Measurements from ENCODE around the gene RANBP3L.

Gene RANBP3L

GRCh38 chr5:36215910-36216309 lies 85.8 kb downstream of the RANBP3L start:
- DNase-seq (ENCODE audit: low spot score): no peak
- TF ChIP-seq CTCF (conservative IDR thresholded peaks at IDR 0.05; ENCODE audit: low read depth): no peak
- no peak overlapping the region for H3K27ac ChIP-seq
- ChIA-PET CTCF (no interaction called here), POLR2A (ENCODE audit: low non-redundant PET) (no interaction called here)

GRCh38 chr5:36214436-36214835 lies 87.3 kb downstream of the RANBP3L start:
- ChIA-PET POLR2A (ENCODE audit: low non-redundant PET) (no interaction called here), CTCF (interaction anchor here (0.5 kb wide), 1 partner anchor 363 kb away, joined by 3 read pairs; no protein-coding TSS in a partner anchor)
- no peak overlapping the region for H3K27ac ChIP-seq
- TF ChIP-seq CTCF (conservative IDR thresholded peaks at IDR 0.05; ENCODE audit: low read depth): no peak
- no peak for DNase-seq (ENCODE audit: low spot score)

GRCh38 chr5:36209664-36210063 lies 92.0 kb downstream of the RANBP3L start:
- POLR2A ChIA-PET (ENCODE audit: low non-redundant PET): no interaction called here
- no peak for DNase-seq (ENCODE audit: low spot score)
- CTCF ChIA-PET: interaction anchor here (0.7 kb wide), 1 partner anchor 1211 kb away, joined by 4 read pairs; no protein-coding TSS in a partner anchor
- no peak overlapping the region for H3K27ac ChIP-seq
- no peak for TF ChIP-seq CTCF (conservative IDR thresholded peaks at IDR 0.05; ENCODE audit: low read depth)

- no peak for DNase-seq (ENCODE audit: low spot score)
- ChIA-PET CTCF (interaction anchor here (0.7 kb wide), 1 partner anchor 480 kb away, joined by 3 read pairs; no protein-coding TSS in a partner anchor), POLR2A (ENCODE audit: low non-redundant PET) (no interaction called here)
- TF ChIP-seq CTCF (conservative IDR thresholded peaks at IDR 0.05; ENCODE audit: low read depth): no peak
- no peak overlapping the region for H3K27ac ChIP-seq
Measured at GRCh38 chr5:36208786-36209185, 92.9 kb downstream of the RANBP3L start.

GRCh38 chr5:36206913-36207312 lies 94.8 kb downstream of the RANBP3L start:
- no peak for TF ChIP-seq CTCF (conservative IDR thresholded peaks at IDR 0.05; ENCODE audit: low read depth)
- H3K27ac ChIP-seq: no peak overlapping the region
- no peak for DNase-seq (ENCODE audit: low spot score)
- POLR2A ChIA-PET (ENCODE audit: low non-redundant PET): no interaction called here
- CTCF ChIA-PET: no interaction called here

GRCh38 chr5:36205329-36205728 lies 96.4 kb downstream of the RANBP3L start:
- ChIA-PET POLR2A (ENCODE audit: low non-redundant PET) (no interaction called here), CTCF (interaction anchor here (0.6 kb wide), 1 partner anchor 33 kb away, joined by 3 read pairs; no protein-coding TSS in a partner anchor)
- no peak overlapping the region for H3K27ac ChIP-seq
- TF ChIP-seq CTCF (conservative IDR thresholded peaks at IDR 0.05; ENCODE audit: low read depth): no peak
- no peak for DNase-seq (ENCODE audit: low spot score)

Data from RWPE1 (cell line).